CD4-positive, alpha-beta T cell (primary cell): Measurements from ENCODE around the gene ZNF334. TPM values are rescaled to one million over a fixed set of nuclear protein-coding genes. Genes with fewer than 3 reads are reported as not detected.

Experiments used
- ATAC-seq: fragments of 200-7000 bp; cut with Tn5 transposase; one replicate; pipeline ENCODE4 v1.10.0; 2022; ENCODE audit warnings: mild to moderate bottlenecking; ENCODE audit not compliant: poor library complexity
- CTCF ChIA-PET: fragments of 350-600 bp; sonication (Branson Sonifier 250); formaldehyde crosslinking; loops from one replicate; lab custom pipeline; 2021; ENCODE audit warnings: antibody characterized with exemption, inconsistent platforms; lab: Charles Lee
- POLR2A ChIA-PET: fragments of 350-600 bp; sonication (Branson Sonifier 250); formaldehyde crosslinking; loops from one replicate; lab custom pipeline; 2021; ENCODE audit warnings: antibody characterized with exemption, inconsistent platforms; lab: Charles Lee
- DNase-seq, 14 experiments: peaks; one replicate each; pipeline ENCODE4 v3.0.0-alpha.2; 2013 to 2020; ENCODE audit warnings: mixed read lengths in 2 of 14
- H3K27ac ChIP-seq, 2 donors: one replicate each; pipeline versions ENCODE4 v1.5.1 to v1.7.0; 2013; ENCODE audit warnings: low read length in 2 of 2, low read depth in 1 of 2, mild to moderate bottlenecking in 1 of 2
- H3K27me3 ChIP-seq, 2 experiments: 1 replicate in 1 of 2; 2 replicates in 1 of 2; pipeline versions ENCODE4 v1.6.1 to v1.7.0; 2013; ENCODE audit warnings: low read length in 2 of 2, control low read depth in 1 of 2, mild to moderate bottlenecking in 1 of 2, moderate library complexity in 1 of 2; ENCODE audit not compliant: insufficient read depth in 2 of 2, control insufficient read depth in 1 of 2
- H3K36me3 ChIP-seq: one replicate; pipeline ENCODE4 v1.6.1; 2013; ENCODE audit warnings: low read length, control low read depth; ENCODE audit not compliant: insufficient read depth
- H3K4me1 ChIP-seq: one replicate; pipeline ENCODE4 v1.6.1; 2013; ENCODE audit warnings: low read length, control low read depth; ENCODE audit not compliant: insufficient read depth
- H3K4me3 ChIP-seq: one replicate; pipeline ENCODE4 v1.5.1; 2013; ENCODE audit warnings: mild to moderate bottlenecking, low read length, moderate library complexity
- H3K9me3 ChIP-seq, 2 experiments: 1 replicate in 1 of 2; 2 replicates in 1 of 2; pipeline versions ENCODE4 v1.6.1 to v1.7.0; 2013; ENCODE audit warnings: low read length in 2 of 2, mild to moderate bottlenecking in 2 of 2, control low read depth in 1 of 2, moderate library complexity in 1 of 2; ENCODE audit not compliant: control insufficient read depth in 1 of 2, insufficient read depth in 1 of 2
- H3K27ac Mint-ChIP-seq: one replicate; pipeline ENCODE4 v1.8.0; 2020; ENCODE audit warnings: mixed read lengths
- H3K27me3 Mint-ChIP-seq: one replicate; pipeline ENCODE4 v1.8.0; 2021; ENCODE audit warnings: mixed read lengths
- H3K36me3 Mint-ChIP-seq: one replicate; pipeline ENCODE4 v1.8.0; 2021; ENCODE audit warnings: low read depth, mixed read lengths
- H3K4me1 Mint-ChIP-seq: one replicate; pipeline ENCODE4 v1.8.0; 2021; ENCODE audit warnings: low read depth, mixed read lengths
- H3K4me3 Mint-ChIP-seq: one replicate; pipeline ENCODE4 v1.8.0; 2020; ENCODE audit warnings: mild to moderate bottlenecking, mixed read lengths
- H3K9me3 Mint-ChIP-seq: one replicate; pipeline ENCODE4 v1.8.0; 2020; ENCODE audit warnings: mixed read lengths
- intact Hi-C, 2 experiments: fragments of 100-400 bp; cut with DNase I in 1 of 2; cut with micrococcal nuclease in 1 of 2; formaldehyde crosslinking; loops; one replicate each; pipeline versions ENCODE4 v1.15.1 to v1.9.0; 2023 to 2025; cut with DNase I, micrococcal nuclease
- total RNA-seq, 174 experiments: library from RNA in 2 of 174; stranded (reverse) in 2 of 174; gene quantifications; one replicate each; pipeline ENCODE4 v1.2.3 and lab custom pipeline; 2021 to 2026
- TF ChIP-seq, protein P1 (sequence below): fragments of 200-600 bp; IDR thresholded peaks from one replicate; pipeline ENCODE4 v1.8.0; 2022; ENCODE audit warnings: antibody characterized with exemption, mild to moderate bottlenecking

The ZNF334 gene
- total RNA-seq, 2 experiments from 2014 or later: 0.19 to 0.28 TPM

DNA sequence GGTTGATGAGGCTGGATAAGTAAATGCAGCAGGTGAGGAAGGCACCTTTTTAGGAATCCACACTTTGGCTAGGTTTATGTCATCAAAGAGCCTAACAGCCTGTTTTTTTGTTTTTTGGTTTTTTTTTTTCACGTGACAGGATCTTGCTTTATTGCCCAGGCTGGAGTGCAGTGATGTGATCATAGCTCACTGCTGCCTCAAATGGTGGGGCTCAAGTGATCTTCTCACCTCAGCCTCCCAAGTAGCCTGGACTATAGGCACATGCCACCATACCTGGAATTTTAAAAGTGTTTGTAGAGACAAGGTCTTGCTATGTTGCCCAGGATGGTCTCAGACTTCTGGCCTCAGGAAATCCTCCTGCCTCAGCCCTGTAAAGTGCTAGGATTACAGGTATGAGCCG lies 36.1 kb downstream of the ZNF334 start:
- H3K36me3 ChIP-seq: no peaks in the 10 kb centered on the region
- Mint-ChIP-seq H3K27me3 (peaks cover 40% of the 10 kb centered on the region), H3K4me3 (no peak overlapping the region), H3K36me3 (no peaks in the 10 kb centered on the region), H3K27ac (no peak overlapping the region), H3K9me3 (no peaks in the 10 kb centered on the region), H3K4me1 (no peaks in the 10 kb centered on the region)
- POLR2A ChIA-PET: no interaction called here
- no peak for DNase-seq
- H3K27me3 ChIP-seq: peaks cover 9 to 16% of the 10 kb centered on the region in 2 experiments
- no peak for ATAC-seq
- no peak overlapping the region for H3K27ac ChIP-seq
- H3K9me3 ChIP-seq: no peaks in the 10 kb centered on the region
- no peaks in the 10 kb centered on the region for H3K4me1 ChIP-seq
- intact Hi-C loops: no loop called here
- CTCF ChIA-PET: no interaction called here
- no peak overlapping the region for H3K4me3 ChIP-seq
- TF ChIP-seq, protein P1, sequence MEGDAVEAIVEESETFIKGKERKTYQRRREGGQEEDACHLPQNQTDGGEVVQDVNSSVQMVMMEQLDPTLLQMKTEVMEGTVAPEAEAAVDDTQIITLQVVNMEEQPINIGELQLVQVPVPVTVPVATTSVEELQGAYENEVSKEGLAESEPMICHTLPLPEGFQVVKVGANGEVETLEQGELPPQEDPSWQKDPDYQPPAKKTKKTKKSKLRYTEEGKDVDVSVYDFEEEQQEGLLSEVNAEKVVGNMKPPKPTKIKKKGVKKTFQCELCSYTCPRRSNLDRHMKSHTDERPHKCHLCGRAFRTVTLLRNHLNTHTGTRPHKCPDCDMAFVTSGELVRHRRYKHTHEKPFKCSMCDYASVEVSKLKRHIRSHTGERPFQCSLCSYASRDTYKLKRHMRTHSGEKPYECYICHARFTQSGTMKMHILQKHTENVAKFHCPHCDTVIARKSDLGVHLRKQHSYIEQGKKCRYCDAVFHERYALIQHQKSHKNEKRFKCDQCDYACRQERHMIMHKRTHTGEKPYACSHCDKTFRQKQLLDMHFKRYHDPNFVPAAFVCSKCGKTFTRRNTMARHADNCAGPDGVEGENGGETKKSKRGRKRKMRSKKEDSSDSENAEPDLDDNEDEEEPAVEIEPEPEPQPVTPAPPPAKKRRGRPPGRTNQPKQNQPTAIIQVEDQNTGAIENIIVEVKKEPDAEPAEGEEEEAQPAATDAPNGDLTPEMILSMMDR: no peak

DNA sequence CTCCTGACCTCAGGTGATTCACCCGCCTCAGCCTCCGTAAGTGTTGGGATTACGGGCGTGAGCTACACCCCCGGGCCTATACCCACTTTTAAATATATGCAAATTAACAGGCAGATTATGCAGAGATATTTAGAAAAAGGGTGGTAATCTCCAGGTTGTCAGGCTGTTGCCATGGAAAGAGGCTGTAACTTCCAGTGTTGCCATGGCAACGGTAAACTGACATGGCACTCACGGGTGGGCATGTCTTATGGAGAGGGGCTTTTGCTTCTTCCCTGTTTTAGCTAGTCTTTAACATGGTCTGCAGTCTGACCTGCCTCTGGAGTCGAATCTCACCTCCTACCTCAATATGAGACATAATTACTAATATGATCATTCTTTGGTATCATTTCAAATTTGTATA lies 44.9 kb downstream of the ZNF334 start:
- peaks cover 33% of the 10 kb centered on the region for H3K27me3 Mint-ChIP-seq
- no peaks in the 10 kb centered on the region for H3K4me1 ChIP-seq
- H3K36me3 Mint-ChIP-seq: no peaks in the 10 kb centered on the region
- no peak overlapping the region for H3K27ac ChIP-seq
- H3K36me3 ChIP-seq: no peaks in the 10 kb centered on the region
- H3K27ac Mint-ChIP-seq: no peak overlapping the region
- DNase-seq (no peak), ATAC-seq (no peak)
- no peaks in the 10 kb centered on the region for H3K9me3 ChIP-seq
- H3K9me3 Mint-ChIP-seq: no peaks in the 10 kb centered on the region
- H3K27me3 ChIP-seq: peaks cover 5 to 10% of the 10 kb centered on the region in 2 experiments
- no peaks in the 10 kb centered on the region for H3K4me1 Mint-ChIP-seq
- intact Hi-C loops: no loop called here
- H3K4me3 Mint-ChIP-seq: no peak overlapping the region
- no peak overlapping the region for H3K4me3 ChIP-seq
- TF ChIP-seq, protein P1: no peak
- CTCF ChIA-PET: no interaction called here
- POLR2A ChIA-PET: no interaction called here

DNA sequence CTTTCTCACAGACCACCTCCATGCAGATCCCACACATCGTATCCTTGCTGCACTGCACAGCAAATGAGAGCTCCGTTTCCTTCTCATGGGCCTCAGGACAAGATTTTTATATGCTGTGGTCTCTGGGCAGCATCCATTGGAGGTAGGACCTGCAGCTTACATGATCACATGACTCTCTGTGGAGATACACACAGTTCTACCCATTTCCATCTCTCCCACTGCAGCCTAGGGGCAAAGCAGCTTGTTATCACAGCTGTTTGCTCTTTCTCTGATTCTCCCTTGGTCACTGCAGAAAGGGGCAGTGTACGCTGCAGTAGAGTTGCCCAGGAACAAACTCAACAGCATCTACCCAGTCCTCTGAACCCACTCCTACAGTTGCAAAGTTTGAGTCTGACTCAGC lies 48.9 kb downstream of the ZNF334 start:
- Mint-ChIP-seq H3K36me3 (no peaks in the 10 kb centered on the region), H3K4me1 (no peaks in the 10 kb centered on the region), H3K27me3 (peaks cover 47% of the 10 kb centered on the region), H3K9me3 (no peaks in the 10 kb centered on the region), H3K4me3 (no peak overlapping the region), H3K27ac (no peak overlapping the region)
- H3K36me3 ChIP-seq: no peaks in the 10 kb centered on the region
- H3K9me3 ChIP-seq: no peaks in the 10 kb centered on the region
- CTCF ChIA-PET: no interaction called here
- H3K27ac ChIP-seq: no peak overlapping the region
- TF ChIP-seq, protein P1: no peak
- POLR2A ChIA-PET: no interaction called here
- no peak for ATAC-seq
- no peak for DNase-seq
- H3K27me3 ChIP-seq: peaks cover 5 to 7% of the 10 kb centered on the region in 2 experiments
- intact Hi-C loops: no loop called here
- H3K4me3 ChIP-seq: no peak overlapping the region
- no peaks in the 10 kb centered on the region for H3K4me1 ChIP-seq
